SK-N-SH treated with all-trans-retinoic acid at 6 μM for 48 hours (cell line): ENCODE data around the gene TMEM37.
A peak's percentile ranks its signal among the peaks of the same experiment; 100 is the strongest.

Experiments used
- ATAC-seq: fragments of 200-7000 bp; cut with Tn5 transposase; 3 replicates; pipeline ENCODE4 v1.9.1; 2020; ENCODE audit warnings: mild to moderate bottlenecking, moderate library complexity
- ARNTL ChIP-seq: fragments of 450-650 bp; formaldehyde crosslinking; IDR thresholded peaks from 2 replicates; pipeline ENCODE4 v1.5.0; 2020; ENCODE audit warnings: low read depth, mild to moderate bottlenecking, moderate library complexity, borderline replicate concordance
- BACH2 ChIP-seq: fragments of 250-450 bp; sonication (Bioruptor Pico); IDR thresholded peaks from 2 replicates; pipeline ENCODE4 v1.9.0; 2021; ENCODE audit warnings: mild to moderate bottlenecking, borderline replicate concordance
- CSDC2 ChIP-seq: fragments of 250-450 bp; sonication (Bioruptor Pico); IDR thresholded peaks from 2 replicates; pipeline ENCODE4 v1.5.0; 2020; ENCODE audit warnings: mild to moderate bottlenecking, moderate library complexity
- ESRRG ChIP-seq: fragments of 250-450 bp; sonication (Bioruptor Pico); IDR thresholded peaks from 2 replicates; pipeline ENCODE4 v1.6.1; 2021; ENCODE audit warnings: mild to moderate bottlenecking
- GLIS3 ChIP-seq: fragments of 250-450 bp; sonication (Bioruptor Pico); IDR thresholded peaks from 2 replicates; pipeline ENCODE4 v1.5.0; 2020; ENCODE audit warnings: mild to moderate bottlenecking, moderate library complexity
- ISL1 ChIP-seq: fragments of 250-450 bp; sonication (Bioruptor Pico); IDR thresholded peaks from 2 replicates; pipeline ENCODE4 v2.1.2; 2022; ENCODE audit warnings: mild to moderate bottlenecking, moderate library complexity
- OSR1 ChIP-seq: fragments of 250-450 bp; sonication (Bioruptor Pico); IDR thresholded peaks from 2 replicates; pipeline ENCODE4 v1.8.0; 2022; ENCODE audit warnings: moderate library complexity, mild to moderate bottlenecking, inconsistent platforms
- PPARA ChIP-seq: fragments of 250-450 bp; sonication (Bioruptor Pico); IDR thresholded peaks from 2 replicates; pipeline ENCODE4 v1.5.0; 2020; ENCODE audit warnings: mild to moderate bottlenecking, borderline replicate concordance
- RARB ChIP-seq: fragments of 250-450 bp; sonication (Bioruptor Pico); IDR thresholded peaks from 2 replicates; pipeline ENCODE4 v1.8.0; 2021; ENCODE audit warnings: mild to moderate bottlenecking, moderate library complexity
- SNAI2 ChIP-seq: fragments of 250-450 bp; sonication (Bioruptor Pico); IDR thresholded peaks from 2 replicates; pipeline ENCODE4 v1.5.0; 2020; ENCODE audit warnings: mild to moderate bottlenecking, moderate library complexity
- TCF4 ChIP-seq: fragments of 250-450 bp; sonication (Bioruptor Pico); IDR thresholded peaks from 2 replicates; pipeline ENCODE4 v1.8.0; 2021; ENCODE audit warnings: mild to moderate bottlenecking, moderate library complexity, borderline replicate concordance
- TOX ChIP-seq: fragments of 250-450 bp; sonication (Bioruptor Pico); IDR thresholded peaks from 2 replicates; pipeline ENCODE4 v1.8.0; 2021; ENCODE audit warnings: mild to moderate bottlenecking, moderate library complexity, borderline replicate concordance
- ZC3H10 ChIP-seq: fragments of 250-450 bp; sonication (Bioruptor Pico); IDR thresholded peaks from 2 replicates; pipeline ENCODE4 v1.5.1; 2021; ENCODE audit warnings: mild to moderate bottlenecking, moderate library complexity
- ZFP3 ChIP-seq: fragments of 250-450 bp; sonication (Bioruptor Pico); IDR thresholded peaks from 2 replicates; pipeline ENCODE4 v1.5.0; 2020; ENCODE audit warnings: mild to moderate bottlenecking, moderate library complexity
- ZFP30 ChIP-seq: fragments of 450-650 bp; formaldehyde crosslinking; IDR thresholded peaks from 2 replicates; pipeline ENCODE4 v1.5.0; 2022; ENCODE audit warnings: mild to moderate bottlenecking, moderate library complexity
- ZNF565 ChIP-seq: fragments of 450-650 bp; formaldehyde crosslinking; conservative IDR thresholded peaks from 2 replicates; pipeline ENCODE4 v1.5.0; 2020; ENCODE audit warnings: low read depth, mild to moderate bottlenecking, moderate library complexity
- ZNF70 ChIP-seq: fragments of 450-650 bp; formaldehyde crosslinking; IDR thresholded peaks from 2 replicates; pipeline ENCODE4 v1.5.0; 2020; ENCODE audit warnings: mild to moderate bottlenecking, moderate library complexity
- TF ChIP-seq, protein P1 (sequence below): fragments of 250-450 bp; sonication (Bioruptor Pico); IDR thresholded peaks from 2 replicates; pipeline ENCODE4 v1.8.0; 2021; ENCODE audit warnings: low read depth, mild to moderate bottlenecking, moderate library complexity, borderline replicate concordance
- TF ChIP-seq, protein P2 (sequence below): fragments of 250-450 bp; sonication (Bioruptor Pico); IDR thresholded peaks from 2 replicates; pipeline ENCODE4 v1.5.1; 2021; ENCODE audit warnings: mild to moderate bottlenecking, moderate library complexity
- TF ChIP-seq, protein P3 (sequence below): fragments of 250-450 bp; sonication (Bioruptor Pico); IDR thresholded peaks from 2 replicates; pipeline ENCODE4 v1.5.1; 2020; ENCODE audit warnings: low read depth, mild to moderate bottlenecking, moderate library complexity
- TF ChIP-seq, protein P4 (sequence below): fragments of 250-450 bp; sonication (Bioruptor Pico); IDR thresholded peaks from 2 replicates; pipeline ENCODE4 v1.8.0; 2020; ENCODE audit warnings: mild to moderate bottlenecking, moderate library complexity, borderline replicate concordance
- TF ChIP-seq, protein P5 (sequence below): fragments of 250-450 bp; sonication (Bioruptor Pico); IDR thresholded peaks from 2 replicates; pipeline ENCODE4 v1.5.0; 2020; ENCODE audit warnings: mild to moderate bottlenecking, moderate library complexity

Gene TMEM37

DNA sequence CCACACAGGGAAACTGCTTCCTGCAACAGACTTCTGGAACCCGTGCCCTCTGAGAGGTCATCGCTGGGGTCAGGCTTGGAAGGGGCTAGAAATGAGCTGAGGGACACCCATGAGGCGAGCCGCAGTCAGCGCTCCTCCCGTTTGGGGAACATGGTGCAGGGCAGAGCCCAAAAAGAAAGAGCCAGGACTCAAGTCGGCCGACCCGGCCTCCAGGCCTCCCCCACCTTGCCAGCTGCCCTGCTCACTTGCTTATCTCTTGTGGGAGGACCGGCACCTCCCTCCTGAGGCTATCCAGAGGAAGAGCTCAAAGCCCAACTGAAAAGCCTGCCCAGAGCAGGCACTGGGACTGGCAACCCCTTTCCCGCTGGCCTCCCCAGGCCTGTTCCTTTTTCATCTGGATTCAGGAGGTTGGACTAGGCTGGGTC is 49.1 kb downstream of the TMEM37 start:
- ATAC-seq: no peak
- TF ChIP-seq GLIS3 (CRISPR knock-in tag) (no peak), TCF4 (CRISPR knock-in tag) (no peak), OSR1 (CRISPR knock-in tag) (no peak), ZFP3 (no peak), ZFP30 (CRISPR knock-in tag) (no peak), SNAI2 (no peak), ARNTL (no peak), PPARA (no peak), TOX (CRISPR knock-in tag) (no peak), ZNF70 (CRISPR knock-in tag) (no peak), ISL1 (CRISPR knock-in tag) (no peak), RARB (CRISPR knock-in tag) (no peak), BACH2 (CRISPR knock-in tag) (no peak), ZC3H10 (CRISPR knock-in tag) (no peak), CSDC2 (CRISPR knock-in tag) (no peak)
- TF ChIP-seq, protein P1, sequence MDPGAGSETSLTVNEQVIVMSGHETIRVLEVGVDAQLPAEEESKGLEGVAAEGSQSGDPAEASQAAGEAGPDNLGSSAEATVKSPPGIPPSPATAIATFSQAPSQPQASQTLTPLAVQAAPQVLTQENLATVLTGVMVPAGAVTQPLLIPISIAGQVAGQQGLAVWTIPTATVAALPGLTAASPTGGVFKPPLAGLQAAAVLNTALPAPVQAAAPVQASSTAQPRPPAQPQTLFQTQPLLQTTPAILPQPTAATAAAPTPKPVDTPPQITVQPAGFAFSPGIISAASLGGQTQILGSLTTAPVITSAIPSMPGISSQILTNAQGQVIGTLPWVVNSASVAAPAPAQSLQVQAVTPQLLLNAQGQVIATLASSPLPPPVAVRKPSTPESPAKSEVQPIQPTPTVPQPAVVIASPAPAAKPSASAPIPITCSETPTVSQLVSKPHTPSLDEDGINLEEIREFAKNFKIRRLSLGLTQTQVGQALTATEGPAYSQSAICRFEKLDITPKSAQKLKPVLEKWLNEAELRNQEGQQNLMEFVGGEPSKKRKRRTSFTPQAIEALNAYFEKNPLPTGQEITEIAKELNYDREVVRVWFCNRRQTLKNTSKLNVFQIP: no peak
- TF ChIP-seq, protein P2, sequence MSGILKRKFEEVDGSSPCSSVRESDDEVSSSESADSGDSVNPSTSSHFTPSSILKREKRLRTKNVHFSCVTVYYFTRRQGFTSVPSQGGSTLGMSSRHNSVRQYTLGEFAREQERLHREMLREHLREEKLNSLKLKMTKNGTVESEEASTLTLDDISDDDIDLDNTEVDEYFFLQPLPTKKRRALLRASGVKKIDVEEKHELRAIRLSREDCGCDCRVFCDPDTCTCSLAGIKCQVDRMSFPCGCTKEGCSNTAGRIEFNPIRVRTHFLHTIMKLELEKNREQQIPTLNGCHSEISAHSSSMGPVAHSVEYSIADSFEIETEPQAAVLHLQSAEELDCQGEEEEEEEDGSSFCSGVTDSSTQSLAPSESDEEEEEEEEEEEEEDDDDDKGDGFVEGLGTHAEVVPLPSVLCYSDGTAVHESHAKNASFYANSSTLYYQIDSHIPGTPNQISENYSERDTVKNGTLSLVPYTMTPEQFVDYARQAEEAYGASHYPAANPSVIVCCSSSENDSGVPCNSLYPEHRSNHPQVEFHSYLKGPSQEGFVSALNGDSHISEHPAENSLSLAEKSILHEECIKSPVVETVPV (CRISPR knock-in tag): no peak
- TF ChIP-seq, protein P3, sequence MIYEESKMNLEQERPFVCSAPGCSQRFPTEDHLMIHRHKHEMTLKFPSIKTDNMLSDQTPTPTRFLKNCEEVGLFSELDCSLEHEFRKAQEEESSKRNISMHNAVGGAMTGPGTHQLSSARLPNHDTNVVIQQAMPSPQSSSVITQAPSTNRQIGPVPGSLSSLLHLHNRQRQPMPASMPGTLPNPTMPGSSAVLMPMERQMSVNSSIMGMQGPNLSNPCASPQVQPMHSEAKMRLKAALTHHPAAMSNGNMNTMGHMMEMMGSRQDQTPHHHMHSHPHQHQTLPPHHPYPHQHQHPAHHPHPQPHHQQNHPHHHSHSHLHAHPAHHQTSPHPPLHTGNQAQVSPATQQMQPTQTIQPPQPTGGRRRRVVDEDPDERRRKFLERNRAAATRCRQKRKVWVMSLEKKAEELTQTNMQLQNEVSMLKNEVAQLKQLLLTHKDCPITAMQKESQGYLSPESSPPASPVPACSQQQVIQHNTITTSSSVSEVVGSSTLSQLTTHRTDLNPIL (CRISPR knock-in tag): no peak
- TF ChIP-seq, protein P4, sequence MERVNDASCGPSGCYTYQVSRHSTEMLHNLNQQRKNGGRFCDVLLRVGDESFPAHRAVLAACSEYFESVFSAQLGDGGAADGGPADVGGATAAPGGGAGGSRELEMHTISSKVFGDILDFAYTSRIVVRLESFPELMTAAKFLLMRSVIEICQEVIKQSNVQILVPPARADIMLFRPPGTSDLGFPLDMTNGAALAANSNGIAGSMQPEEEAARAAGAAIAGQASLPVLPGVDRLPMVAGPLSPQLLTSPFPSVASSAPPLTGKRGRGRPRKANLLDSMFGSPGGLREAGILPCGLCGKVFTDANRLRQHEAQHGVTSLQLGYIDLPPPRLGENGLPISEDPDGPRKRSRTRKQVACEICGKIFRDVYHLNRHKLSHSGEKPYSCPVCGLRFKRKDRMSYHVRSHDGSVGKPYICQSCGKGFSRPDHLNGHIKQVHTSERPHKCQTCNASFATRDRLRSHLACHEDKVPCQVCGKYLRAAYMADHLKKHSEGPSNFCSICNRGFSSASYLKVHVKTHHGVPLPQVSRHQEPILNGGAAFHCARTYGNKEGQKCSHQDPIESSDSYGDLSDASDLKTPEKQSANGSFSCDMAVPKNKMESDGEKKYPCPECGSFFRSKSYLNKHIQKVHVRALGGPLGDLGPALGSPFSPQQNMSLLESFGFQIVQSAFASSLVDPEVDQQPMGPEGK (CRISPR knock-in tag): no peak

DNA sequence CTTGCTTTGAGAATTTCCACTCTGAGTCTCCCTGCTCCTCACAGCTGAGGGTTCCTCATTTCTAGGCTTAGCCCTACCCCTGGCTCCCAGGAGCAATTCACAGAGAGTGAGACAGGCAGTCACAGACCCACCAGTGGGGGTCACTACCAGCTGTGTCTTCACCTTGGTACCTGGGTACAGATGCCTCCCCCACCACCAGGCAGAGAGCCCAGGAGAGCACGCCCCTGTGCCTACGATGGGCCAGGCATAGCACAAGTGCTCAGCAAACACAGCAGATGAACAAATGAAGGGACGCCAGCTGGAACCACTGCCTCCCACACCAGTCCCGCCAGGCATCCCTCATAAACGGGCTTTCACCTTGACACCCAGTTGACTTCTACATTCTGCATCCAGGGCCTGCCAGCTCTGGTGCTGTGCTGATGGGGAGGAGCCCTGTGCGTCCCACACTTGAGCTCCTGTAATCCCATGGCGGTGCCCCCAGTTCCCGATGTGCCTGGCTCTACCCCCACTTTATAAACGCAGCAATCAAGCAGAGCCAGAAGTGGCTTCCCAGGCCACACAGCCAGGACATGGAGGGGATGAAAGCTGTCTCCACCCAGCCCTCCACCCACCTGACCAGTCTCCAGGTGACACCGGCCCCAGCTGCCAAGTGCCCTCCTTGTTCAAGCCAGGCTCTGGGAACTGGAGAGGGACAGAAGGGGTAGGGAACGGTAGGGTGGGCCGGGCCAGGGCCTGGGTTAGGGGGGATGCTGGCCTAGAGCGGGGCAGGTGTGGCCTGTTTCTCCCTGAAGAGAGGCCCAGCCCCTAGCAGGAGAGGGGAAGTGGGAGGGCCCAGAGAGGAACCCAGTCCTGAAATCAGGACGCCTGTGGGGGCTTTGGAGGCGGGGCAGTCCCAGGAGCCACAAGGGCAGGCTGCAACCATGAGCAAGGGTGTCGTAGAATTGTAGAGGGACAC is 50.1 kb downstream of the TMEM37 start:
- TF ChIP-seq ESRRG (CRISPR knock-in tag) (no peak), ZNF565 (CRISPR knock-in tag) (no peak), OSR1 (CRISPR knock-in tag) (no peak)
- ATAC-seq: no peak

DNA sequence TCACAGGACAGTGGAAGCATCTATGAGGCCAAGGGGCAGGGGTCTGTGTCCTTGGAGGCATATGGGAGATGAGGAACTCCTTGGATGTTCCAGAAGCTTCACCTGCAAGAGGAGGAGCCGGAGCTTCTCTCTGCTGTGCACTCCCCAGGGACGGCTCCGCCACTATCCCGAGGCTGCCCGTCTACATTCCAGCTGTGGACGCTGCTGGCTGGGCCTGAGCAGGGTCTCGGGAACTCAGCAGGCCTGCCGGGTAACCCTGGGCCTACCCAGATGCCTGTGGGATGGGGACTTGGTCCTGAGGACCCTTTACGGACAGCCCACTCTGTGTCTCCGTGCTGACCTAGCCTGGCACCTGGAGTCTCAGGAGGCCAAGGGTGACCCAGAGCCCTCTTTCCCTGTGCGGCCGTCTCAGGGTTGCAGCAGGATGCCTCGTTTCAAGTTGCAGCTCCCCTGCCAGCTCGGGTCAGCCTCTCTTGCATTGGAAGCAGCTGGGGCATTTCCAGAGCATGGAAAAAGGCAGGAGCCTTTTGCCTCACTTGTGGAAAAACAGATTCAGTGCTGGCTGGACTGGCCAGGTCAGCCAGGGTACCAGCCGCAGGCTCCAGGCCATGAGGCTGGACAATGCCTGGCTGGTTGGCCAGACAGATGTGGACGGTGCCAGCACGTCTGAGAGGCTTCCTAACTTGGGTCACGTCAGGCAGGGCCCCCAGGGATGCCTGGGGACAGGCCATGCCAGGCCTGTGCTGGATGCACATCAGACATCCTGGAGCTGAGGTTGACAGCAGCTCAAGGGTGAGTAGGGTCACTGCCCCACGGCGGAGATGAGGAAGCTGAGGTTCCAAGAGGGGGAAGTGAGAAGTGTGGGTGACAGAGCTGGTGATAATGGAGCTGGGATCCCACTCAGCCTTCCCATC is 51.1 kb downstream of the TMEM37 start:
- TF ChIP-seq PPARA: 0 out of 2 replicates have a peak, but pooled peaks have one; percentile 50
- TF ChIP-seq, protein P4 (CRISPR knock-in tag): no peak
- 0 out of 2 replicates have a peak, but pooled peaks have one; percentile 24 for TF ChIP-seq TCF4 (CRISPR knock-in tag)
- TF ChIP-seq ZFP3: no peak
- TF ChIP-seq, protein P5, sequence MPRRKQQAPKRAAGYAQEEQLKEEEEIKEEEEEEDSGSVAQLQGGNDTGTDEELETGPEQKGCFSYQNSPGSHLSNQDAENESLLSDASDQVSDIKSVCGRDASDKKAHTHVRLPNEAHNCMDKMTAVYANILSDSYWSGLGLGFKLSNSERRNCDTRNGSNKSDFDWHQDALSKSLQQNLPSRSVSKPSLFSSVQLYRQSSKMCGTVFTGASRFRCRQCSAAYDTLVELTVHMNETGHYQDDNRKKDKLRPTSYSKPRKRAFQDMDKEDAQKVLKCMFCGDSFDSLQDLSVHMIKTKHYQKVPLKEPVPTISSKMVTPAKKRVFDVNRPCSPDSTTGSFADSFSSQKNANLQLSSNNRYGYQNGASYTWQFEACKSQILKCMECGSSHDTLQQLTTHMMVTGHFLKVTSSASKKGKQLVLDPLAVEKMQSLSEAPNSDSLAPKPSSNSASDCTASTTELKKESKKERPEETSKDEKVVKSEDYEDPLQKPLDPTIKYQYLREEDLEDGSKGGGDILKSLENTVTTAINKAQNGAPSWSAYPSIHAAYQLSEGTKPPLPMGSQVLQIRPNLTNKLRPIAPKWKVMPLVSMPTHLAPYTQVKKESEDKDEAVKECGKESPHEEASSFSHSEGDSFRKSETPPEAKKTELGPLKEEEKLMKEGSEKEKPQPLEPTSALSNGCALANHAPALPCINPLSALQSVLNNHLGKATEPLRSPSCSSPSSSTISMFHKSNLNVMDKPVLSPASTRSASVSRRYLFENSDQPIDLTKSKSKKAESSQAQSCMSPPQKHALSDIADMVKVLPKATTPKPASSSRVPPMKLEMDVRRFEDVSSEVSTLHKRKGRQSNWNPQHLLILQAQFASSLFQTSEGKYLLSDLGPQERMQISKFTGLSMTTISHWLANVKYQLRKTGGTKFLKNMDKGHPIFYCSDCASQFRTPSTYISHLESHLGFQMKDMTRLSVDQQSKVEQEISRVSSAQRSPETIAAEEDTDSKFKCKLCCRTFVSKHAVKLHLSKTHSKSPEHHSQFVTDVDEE (CRISPR knock-in tag): peak; percentile 33; the same call in 1 of the 2 replicates
- TF ChIP-seq ZC3H10 (CRISPR knock-in tag): no peak
- peak; percentile 34; the same call in 1 of the 3 replicates for ATAC-seq
